ENCODE results near the gene TPD52L1.

DNA sequence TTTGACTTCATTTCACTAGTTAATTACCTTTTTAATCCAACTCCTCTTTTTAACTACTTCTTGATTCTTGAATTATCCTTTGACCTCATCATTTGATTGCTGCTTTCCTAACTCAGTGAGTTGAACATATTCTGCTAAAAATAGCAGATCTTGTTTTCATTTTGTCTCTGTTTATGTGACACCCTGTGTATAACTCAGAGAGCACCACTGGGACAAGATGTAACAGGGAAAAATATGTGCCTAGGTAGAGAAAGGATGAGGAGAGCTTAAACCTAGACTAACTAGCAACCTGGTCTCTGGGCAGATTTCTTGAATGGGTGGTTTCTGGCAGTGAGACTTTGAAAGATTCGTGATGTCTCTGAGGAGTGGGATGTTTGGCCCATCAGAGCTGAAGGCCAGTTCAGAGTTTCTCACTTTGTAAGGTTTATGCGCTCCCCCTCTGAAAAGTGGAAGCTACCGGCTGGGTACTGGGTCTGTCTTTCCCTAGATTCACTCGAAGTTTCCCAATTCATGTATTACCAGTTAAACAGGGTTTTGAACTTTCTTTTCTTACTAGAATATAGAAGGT, 61.8 kb downstream of the TPD52L1 start:
- TF ChIP-seq, protein P1, sequence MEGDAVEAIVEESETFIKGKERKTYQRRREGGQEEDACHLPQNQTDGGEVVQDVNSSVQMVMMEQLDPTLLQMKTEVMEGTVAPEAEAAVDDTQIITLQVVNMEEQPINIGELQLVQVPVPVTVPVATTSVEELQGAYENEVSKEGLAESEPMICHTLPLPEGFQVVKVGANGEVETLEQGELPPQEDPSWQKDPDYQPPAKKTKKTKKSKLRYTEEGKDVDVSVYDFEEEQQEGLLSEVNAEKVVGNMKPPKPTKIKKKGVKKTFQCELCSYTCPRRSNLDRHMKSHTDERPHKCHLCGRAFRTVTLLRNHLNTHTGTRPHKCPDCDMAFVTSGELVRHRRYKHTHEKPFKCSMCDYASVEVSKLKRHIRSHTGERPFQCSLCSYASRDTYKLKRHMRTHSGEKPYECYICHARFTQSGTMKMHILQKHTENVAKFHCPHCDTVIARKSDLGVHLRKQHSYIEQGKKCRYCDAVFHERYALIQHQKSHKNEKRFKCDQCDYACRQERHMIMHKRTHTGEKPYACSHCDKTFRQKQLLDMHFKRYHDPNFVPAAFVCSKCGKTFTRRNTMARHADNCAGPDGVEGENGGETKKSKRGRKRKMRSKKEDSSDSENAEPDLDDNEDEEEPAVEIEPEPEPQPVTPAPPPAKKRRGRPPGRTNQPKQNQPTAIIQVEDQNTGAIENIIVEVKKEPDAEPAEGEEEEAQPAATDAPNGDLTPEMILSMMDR (IDR thresholded peaks at IDR 0.05), result no peak
- TF ChIP-seq EZH2 (IDR thresholded peaks at IDR 0.05; ENCODE audit: borderline replicate concordance, insufficient read depth, low read depth, low read length, poor library complexity, severe bottlenecking), result no peak
